Tongue (tissue), 2 donors: Measurements from ENCODE around the gene KEL. TPM values are rescaled to one million over a fixed set of nuclear protein-coding genes. Genes with fewer than 3 reads are reported as not detected.

Source experiments
- DNase-seq: peaks from one replicate; pipeline ENCODE4 v3.0.0-alpha.2; 2015
- total RNA-seq: library from RNA; depleted of rRNA; stranded (reverse); fragments of >200 nt; gene quantifications from one replicate; pipeline ENCODE4 v1.2.3, GENCODE V29; 2014

Gene KEL
- total RNA-seq, 1 donor from 2014 or later, result 1.6 TPM

GRCh38 chr7:142927949-142928348, 34.2 kb downstream of the KEL start:
- DNase-seq, result no peak

- no peak for DNase-seq
These were observed 34.9 kb downstream of the KEL start for GRCh38 chr7:142927085-142927745.

- DNase-seq, result no peak
These were observed 36.8 kb downstream of the KEL start for GRCh38 chr7:142925413-142925812.

GRCh38 chr7:142923391-142923790, 38.8 kb downstream of the KEL start:
- DNase-seq, result no peak

- DNase-seq, result no peak
These were observed 42.5 kb downstream of the KEL start for GRCh38 chr7:142919656-142920055.

GRCh38 chr7:142918901-142919300, 43.3 kb downstream of the KEL start:
- no peak for DNase-seq

- no peak for DNase-seq
These were observed 44.7 kb downstream of the KEL start for GRCh38 chr7:142917447-142917846.

GRCh38 chr7:142916508-142916907, 45.7 kb downstream of the KEL start:
- no peak for DNase-seq

GRCh38 chr7:142915315-142915714, 46.8 kb downstream of the KEL start:
- no peak for DNase-seq

GRCh38 chr7:142914121-142914520, 48.0 kb downstream of the KEL start:
- no peak for DNase-seq

- DNase-seq, result no peak
These were observed 48.6 kb downstream of the KEL start for GRCh38 chr7:142913566-142913965.

- DNase-seq, result no peak
These were observed 49.1 kb downstream of the KEL start for GRCh38 chr7:142913051-142913450.

- no peak for DNase-seq
These were observed 51.7 kb downstream of the KEL start for GRCh38 chr7:142910481-142910880.

GRCh38 chr7:142910031-142910433, 52.1 kb downstream of the KEL start:
- no peak for DNase-seq

- DNase-seq, result no peak
These were observed 53.0 kb downstream of the KEL start for GRCh38 chr7:142908921-142909890.

- no peak for DNase-seq
These were observed 53.9 kb downstream of the KEL start for GRCh38 chr7:142908290-142908689.

GRCh38 chr7:142906643-142907042, 55.5 kb downstream of the KEL start:
- DNase-seq, result no peak

GRCh38 chr7:142905759-142906158, 56.4 kb downstream of the KEL start:
- no peak for DNase-seq

GRCh38 chr7:142904128-142904527, 58.0 kb downstream of the KEL start:
- no peak for DNase-seq

- DNase-seq, result no peak
These were observed 60.5 kb downstream of the KEL start for GRCh38 chr7:142901426-142902259.

- DNase-seq, result no peak
These were observed 62.5 kb downstream of the KEL start for GRCh38 chr7:142899661-142900060.

- DNase-seq, result no peak
These were observed 63.6 kb downstream of the KEL start for GRCh38 chr7:142898377-142899170.
